A549 (cell line): Measurements from ENCODE around the gene ZNF423. TPM values are rescaled to one million over a fixed set of nuclear protein-coding genes. Genes with fewer than 3 reads are reported as not detected.

Source experiments
- ATAC-seq, 2 experiments: fragments of 200-7000 bp in 1 of 2; fragments of >200 bp in 1 of 2; cut with Nextera tagmentation in 1 of 2; cut with Tn5 transposase in 1 of 2; 3 replicates each; pipeline versions ENCODE4 v1.8.0 to v1.9.1; 2018 to 2020; ENCODE audit warnings: mild to moderate bottlenecking in 1 of 2, moderate library complexity in 1 of 2
- CTCF ChIA-PET: fragments of 300-600 bp; sonication (Branson Sonifier 250); formaldehyde crosslinking; extraction: SDS; loops from one replicate; lab custom pipeline; 2021; ENCODE audit warnings: antibody characterized with exemption, inconsistent platforms; lab: Yijun Ruan, JAX
- POLR2A ChIA-PET: fragments of 350-600 bp; formaldehyde crosslinking; extraction: SDS; loops from one replicate; lab custom pipeline; 2021; ENCODE audit warnings: antibody characterized with exemption, inconsistent platforms; lab: Yijun Ruan, JAX
- DNase-seq, 2 experiments: peaks; one replicate each; pipeline versions ENCODE4 v3.0.0 to v3.0.0-alpha.2; 2011 to 2016; ENCODE audit warnings: low read depth in 1 of 2, low spot score in 1 of 2
- FAIRE-seq: peaks from 2 replicates; lab custom pipeline; 2011; peaks lifted over from hg19 to GRCh38; lab: Jason Lieb, UNC
- H3K27ac ChIP-seq, 2 experiments: fragments of >200 bp; sonication (Bioruptor Twin); formaldehyde crosslinking; 3 replicates each; pipeline ENCODE4 v1.5.1; 2016 to 2017
- H3K4me1 ChIP-seq: fragments of >200 bp; sonication (Bioruptor Twin); formaldehyde crosslinking; 3 replicates; pipeline ENCODE4 v1.6.1; 2016
- H3K4me2 ChIP-seq: fragments of >200 bp; sonication (Bioruptor Twin); formaldehyde crosslinking; 3 replicates; pipeline ENCODE4 v1.6.1; 2016
- H3K4me3 ChIP-seq: fragments of >200 bp; sonication (Bioruptor Twin); formaldehyde crosslinking; 3 replicates; pipeline ENCODE4 v1.5.1; 2016
- H3K9me3 ChIP-seq: fragments of >200 bp; sonication (Bioruptor Twin); formaldehyde crosslinking; 3 replicates; pipeline ENCODE4 v1.6.1; 2016
- CBX8 ChIP-seq: fragments of 200-600 bp; sonication (generic); IDR thresholded peaks from 2 replicates; pipeline ENCODE4 v1.6.1; 2016
- CEBPB ChIP-seq, 2 experiments: fragments of >200 bp in 1 of 2; sonication (Bioruptor Twin) in 1 of 2; formaldehyde crosslinking in 1 of 2; IDR thresholded peaks; 2 replicates each; pipeline ENCODE4 v1.6.1; 2012 to 2016
- CTCF ChIP-seq: fragments of >200 bp; sonication (Bioruptor Twin); formaldehyde crosslinking; IDR thresholded peaks from 3 replicates; pipeline ENCODE4 v1.5.1; 2016
- EHF ChIP-seq: fragments of 250-450 bp; sonication (Bioruptor Pico); IDR thresholded peaks from 2 replicates; pipeline ENCODE4 v1.5.0; 2020; ENCODE audit warnings: mild to moderate bottlenecking
- FOSL2 ChIP-seq, 2 experiments: fragments of 450-650 bp in 1 of 2; fragments of >200 bp in 1 of 2; sonication (Bioruptor Twin) in 1 of 2; formaldehyde crosslinking; IDR thresholded peaks; 2 replicates each; pipeline versions ENCODE4 v1.5.0 to v1.6.1; 2016 to 2020; ENCODE audit warnings: mild to moderate bottlenecking in 1 of 2, moderate library complexity in 1 of 2
- HMGXB4 ChIP-seq: fragments of 250-450 bp; sonication (Bioruptor Pico); IDR thresholded peaks from 2 replicates; pipeline ENCODE4 v1.5.0; 2021; ENCODE audit warnings: mild to moderate bottlenecking, moderate library complexity, borderline replicate concordance
- HOXB5 ChIP-seq: fragments of 250-450 bp; sonication (Bioruptor Pico); IDR thresholded peaks from 2 replicates; pipeline ENCODE4 v1.5.0; 2020; ENCODE audit warnings: mild to moderate bottlenecking, moderate library complexity
- KDM1A ChIP-seq: fragments of 200-600 bp; sonication (generic); IDR thresholded peaks from 2 replicates; pipeline ENCODE4 v1.6.1; 2016; ENCODE audit warnings: low read depth, mild to moderate bottlenecking
- KDM5A ChIP-seq: fragments of 200-600 bp; sonication (generic); IDR thresholded peaks from 2 replicates; pipeline ENCODE4 v1.6.1; 2016; ENCODE audit warnings: antibody characterized with exemption, mild to moderate bottlenecking
- MAFK ChIP-seq: fragments of 450-650 bp; IDR thresholded peaks from 2 replicates; pipeline ENCODE4 v1.6.1; 2014; ENCODE audit not compliant: partially characterized antibody
- MAZ ChIP-seq: fragments of 150-350 bp; IDR thresholded peaks from 2 replicates; pipeline ENCODE4 v1.6.1; 2014; ENCODE audit warnings: antibody characterized with exemption, low read depth, low read length, borderline replicate concordance
- NFE2L2 ChIP-seq: fragments of 150-350 bp; conservative IDR thresholded peaks from 2 replicates; pipeline ENCODE4 v1.6.1; 2014; ENCODE audit warnings: low read length
- PHF8 ChIP-seq: fragments of 200-600 bp; sonication (generic); IDR thresholded peaks from 2 replicates; pipeline ENCODE4 v1.6.1; 2016; ENCODE audit warnings: low read depth, mild to moderate bottlenecking, antibody characterized with exemption, moderate library complexity, borderline replicate concordance
- POLR2AphosphoS2 ChIP-seq: conservative IDR thresholded peaks from 2 replicates; pipeline ENCODE4 v1.6.1; 2012; ENCODE audit warnings: low read length, improper control_type of control experiment, inconsistent platforms
- REST ChIP-seq: fragments of 200-600 bp; sonication (generic); IDR thresholded peaks from 2 replicates; pipeline ENCODE4 v1.6.1; 2016; ENCODE audit warnings: antibody characterized with exemption, mild to moderate bottlenecking, moderate library complexity
- RNF2 ChIP-seq: fragments of 200-600 bp; sonication (generic); IDR thresholded peaks from 2 replicates; pipeline ENCODE4 v1.6.1; 2016; ENCODE audit warnings: low read depth, mild to moderate bottlenecking, antibody characterized with exemption, moderate library complexity, borderline replicate concordance
- SMC3 ChIP-seq: fragments of >200 bp; sonication (Bioruptor Twin); formaldehyde crosslinking; IDR thresholded peaks from 3 replicates; pipeline ENCODE4 v1.6.1; 2018; ENCODE audit warnings: inconsistent platforms
- TFCP2L1 ChIP-seq: fragments of 250-450 bp; sonication (Bioruptor Pico); IDR thresholded peaks from 2 replicates; pipeline ENCODE4 v1.5.0; 2021; ENCODE audit warnings: mild to moderate bottlenecking
- ZFP36 ChIP-seq: fragments of 450-650 bp; IDR thresholded peaks from 2 replicates; pipeline ENCODE4 v1.6.1; 2014; ENCODE audit warnings: borderline replicate concordance; ENCODE audit not compliant: partially characterized antibody
- WGBS: methylation state at CpG from one replicate; pipeline ENCODE4 v1.1.6; 2017; ENCODE audit errors: missing lambda C conversion rate; 5-methylcytosine and 5-hydroxymethylcytosine counted together
- polyA plus RNA-seq, 4 experiments: library from polyadenylated mRNA; depleted of rRNA in 3 of 4; stranded (reverse); fragments of >200 nt; fragmentation: RNase III in 1 of 4; extraction: RNeasy Plus Mini Kit Qiagen cat#74134 plus additional on column Dnase treatment in 1 of 4; gene quantifications; 2 replicates in 3 of 4; 3 replicates in 1 of 4; pipeline ENCODE4 v1.2.3, GENCODE V29; 2011 to 2017

The ZNF423 gene
- polyA plus RNA-seq, 2 of the 4 experiments (the other 2 are of a cell fraction): 0.04 to 0.10 TPM

- no peaks in the 10 kb centered on the region for H3K9me3 ChIP-seq
- ATAC-seq: no peak
- H3K4me1 ChIP-seq: no peaks in the 10 kb centered on the region
- DNase-seq: no peak
- 65% methylated on average over 22 of the region's 23 CpGs for WGBS
- TF ChIP-seq KDM5A: no peak
- TF ChIP-seq FOSL2 (IDR thresholded peaks at IDR 0.05): no peak
- TF ChIP-seq FOSL2 (CRISPR knock-in tag; IDR thresholded peaks at IDR 0.05): no peak
- TF ChIP-seq CTCF: no peak
- no peak for TF ChIP-seq ZFP36
- TF ChIP-seq NFE2L2: no peak
- no peak for TF ChIP-seq MAZ
- TF ChIP-seq POLR2AphosphoS2: no peak
- TF ChIP-seq PHF8: no peak
- TF ChIP-seq EHF (CRISPR knock-in tag): no peak
- TF ChIP-seq SMC3: no peak
- TF ChIP-seq HOXB5 (CRISPR knock-in tag): no peak
- TF ChIP-seq MAFK: no peak
- no peak for TF ChIP-seq CEBPB (IDR thresholded peaks at IDR 0.05)
- TF ChIP-seq, all 56 proteins: peak for 0
- FAIRE-seq: no peak
- no peak overlapping the region for H3K4me2 ChIP-seq
- H3K27ac ChIP-seq: no peak overlapping the region
- no peak overlapping the region for H3K4me3 ChIP-seq
- ChIA-PET CTCF (interaction anchor here (0.6 to 1.6 kb wide), 2 partner anchors 9 to 108 kb away, joined by 3 to 4 read pairs; no protein-coding TSS in a partner anchor), POLR2A (no interaction called here)
These were observed 255.4 kb downstream of the ZNF423 start for GRCh38 chr16:49600536-49600935.

GRCh38 chr16:49599704-49600103, 256.2 kb downstream of the ZNF423 start:
- DNase-seq (no peak), FAIRE-seq (no peak)
- H3K27ac ChIP-seq: no peak overlapping the region
- 13% methylated on average over 8 of the region's 8 CpGs for WGBS
- no peak overlapping the region for H3K4me2 ChIP-seq
- POLR2A ChIA-PET: no interaction called here
- H3K9me3 ChIP-seq: no peaks in the 10 kb centered on the region
- no peak overlapping the region for H3K4me3 ChIP-seq
- CTCF ChIA-PET: interaction anchor here (1.6 kb wide), 1 partner anchor 107 kb away, joined by 4 read pairs; no protein-coding TSS in a partner anchor
- no peak for TF ChIP-seq KDM1A
- TF ChIP-seq RNF2: no peak
- TF ChIP-seq REST: no peak
- no peak for TF ChIP-seq HMGXB4
- TF ChIP-seq KDM5A: no peak
- no peak for TF ChIP-seq CBX8
- no peak for TF ChIP-seq POLR2AphosphoS2
- TF ChIP-seq TFCP2L1 (CRISPR knock-in tag): no peak
- TF ChIP-seq, all 56 proteins: peak for 0
- H3K4me1 ChIP-seq: no peaks in the 10 kb centered on the region
- no peak for ATAC-seq
